Trophoblast cell (in vitro differentiated cells and primary cell): ENCODE measurements around the gene S100A7A.

Experiments
- DNase-seq, 2 donors: peaks; one replicate each; pipeline ENCODE4 v3.0.0-alpha.2; 2016
- H2AFZ ChIP-seq: 2 replicates; pipeline ENCODE4 v1.6.1; 2013; ENCODE audit warnings: low read length, moderate library complexity, mild to moderate bottlenecking; ENCODE audit not compliant: insufficient read depth, poor library complexity
- H2AK5ac ChIP-seq: 2 replicates; pipeline ENCODE4 v1.6.1; 2013; ENCODE audit warnings: mild to moderate bottlenecking, low read length
- H2BK120ac ChIP-seq: 2 replicates; pipeline ENCODE4 v1.6.1; 2013; ENCODE audit warnings: low read length, mild to moderate bottlenecking, moderate library complexity; ENCODE audit not compliant: insufficient read depth, poor library complexity
- H2BK12ac ChIP-seq: 2 replicates; pipeline ENCODE4 v1.6.1; 2013; ENCODE audit warnings: mild to moderate bottlenecking, low read length, moderate library complexity
- H2BK5ac ChIP-seq: 2 replicates; pipeline ENCODE4 v1.6.1; 2013; ENCODE audit warnings: low read length, low read depth, moderate library complexity, mild to moderate bottlenecking; ENCODE audit not compliant: poor library complexity
- H3K14ac ChIP-seq: 2 replicates; pipeline ENCODE4 v1.6.1; 2013; ENCODE audit warnings: mild to moderate bottlenecking, low read length
- H3K18ac ChIP-seq: 2 replicates; pipeline ENCODE4 v1.6.1; 2013; ENCODE audit warnings: mild to moderate bottlenecking, low read length
- H3K23ac ChIP-seq: 2 replicates; pipeline ENCODE4 v1.6.1; 2013; ENCODE audit warnings: low read length
- H3K27ac ChIP-seq: 2 replicates; pipeline ENCODE4 v1.5.1; 2013; ENCODE audit warnings: low read depth, mild to moderate bottlenecking, inconsistent platforms, low read length, moderate library complexity
- H3K27me3 ChIP-seq: 2 replicates; pipeline ENCODE4 v1.6.1; 2013; ENCODE audit warnings: inconsistent platforms, mild to moderate bottlenecking, low read length, moderate library complexity; ENCODE audit not compliant: insufficient read depth
- H3K36me3 ChIP-seq, 2 experiments: 1 replicate in 1 of 2; 2 replicates in 1 of 2; pipeline ENCODE4 v1.6.1; 2013; ENCODE audit warnings: low read length in 2 of 2, mild to moderate bottlenecking in 2 of 2, moderate library complexity in 1 of 2; ENCODE audit not compliant: insufficient read depth in 2 of 2, control insufficient read depth in 1 of 2
- H3K4ac ChIP-seq: 2 replicates; pipeline ENCODE4 v1.6.1; 2013; ENCODE audit warnings: low read depth, mild to moderate bottlenecking, low read length, moderate library complexity
- H3K4me1 ChIP-seq, 2 experiments: 1 replicate in 1 of 2; 2 replicates in 1 of 2; pipeline ENCODE4 v1.6.1; 2013; ENCODE audit warnings: low read length in 2 of 2, mild to moderate bottlenecking in 2 of 2, moderate library complexity in 1 of 2; ENCODE audit not compliant: insufficient read depth in 2 of 2, control insufficient read depth in 1 of 2
- H3K4me2 ChIP-seq: 2 replicates; pipeline ENCODE4 v1.6.1; 2013; ENCODE audit warnings: inconsistent platforms, mild to moderate bottlenecking, low read length, moderate library complexity
- H3K4me3 ChIP-seq: 2 replicates; pipeline ENCODE4 v1.5.1; 2013; ENCODE audit warnings: mild to moderate bottlenecking, low read depth, low read length, inconsistent platforms
- H3K79me1 ChIP-seq: one replicate; pipeline ENCODE4 v1.6.1; 2013; ENCODE audit warnings: low read length
- H3K79me2 ChIP-seq: 2 replicates; pipeline ENCODE4 v1.6.1; 2013; ENCODE audit warnings: low read length, mild to moderate bottlenecking; ENCODE audit not compliant: control insufficient read depth, insufficient read depth, poor library complexity
- H3K9ac ChIP-seq: 2 replicates; pipeline ENCODE4 v1.6.1; 2013; ENCODE audit warnings: mild to moderate bottlenecking, low read length
- H3K9me3 ChIP-seq: 2 replicates; pipeline ENCODE4 v1.6.1; 2013; ENCODE audit warnings: low read depth, mild to moderate bottlenecking, control low read depth, inconsistent platforms, low read length; ENCODE audit not compliant: insufficient read depth
- H4K12ac ChIP-seq: 2 replicates; pipeline ENCODE4 v1.6.1; 2013; ENCODE audit warnings: low read depth, mild to moderate bottlenecking, low read length, moderate library complexity
- H4K8ac ChIP-seq: 2 replicates; pipeline ENCODE4 v1.6.1; 2013; ENCODE audit warnings: low read depth, mild to moderate bottlenecking, low read length, moderate library complexity
- H4K91ac ChIP-seq: one replicate; pipeline ENCODE4 v1.6.1; 2013; ENCODE audit warnings: low read depth, mild to moderate bottlenecking, low read length, moderate library complexity
- WGBS: extraction: QIAGEN DNeasy Blood & Tissue Kit; methylation state at CpG from one replicate; pipeline ENCODE4 v1.1.7; 2013; ENCODE audit warnings: missing lambda C conversion rate; ENCODE audit not compliant: insufficient read length, insufficient coverage; ENCODE audit errors: extremely low coverage; 5-methylcytosine and 5-hydroxymethylcytosine counted together

The S100A7A gene

GRCh38 chr1:153401461-153401860 lies 14.9 kb upstream of the S100A7A start:
- H3K4ac ChIP-seq, result no peak overlapping the region
- no peaks in the 10 kb centered on the region for H3K79me1 ChIP-seq
- H3K9ac ChIP-seq, result no peak overlapping the region
- no peaks in the 10 kb centered on the region for H3K9me3 ChIP-seq
- WGBS, result no CpG with 5 or more reads among the region's 9 CpGs
- H3K27me3 ChIP-seq, result no peaks in the 10 kb centered on the region
- H2BK12ac ChIP-seq, result no peak overlapping the region
- DNase-seq, result no peak
- H3K18ac ChIP-seq, result no peak overlapping the region
- H3K14ac ChIP-seq, result no peak overlapping the region
- H4K8ac ChIP-seq, result no peak overlapping the region
- no peak overlapping the region for H2BK120ac ChIP-seq
- H2AK5ac ChIP-seq, result no peak overlapping the region
- H3K79me2 ChIP-seq, result no peaks in the 10 kb centered on the region
- H3K23ac ChIP-seq, result no peak overlapping the region
- no peak overlapping the region for H4K91ac ChIP-seq
- no peak overlapping the region for H3K4me2 ChIP-seq
- H3K4me3 ChIP-seq, result no peak overlapping the region
- H3K36me3 ChIP-seq, result no peaks in the 10 kb centered on the region
- H4K12ac ChIP-seq, result no peak overlapping the region
- H2AFZ ChIP-seq, result no peak overlapping the region
- H3K27ac ChIP-seq, result no peak overlapping the region
- no peaks in the 10 kb centered on the region for H3K4me1 ChIP-seq
- H2BK5ac ChIP-seq, result no peak overlapping the region

- WGBS, result no CpG with 5 or more reads among the region's 2 CpGs
Measured at GRCh38 chr1:153402226-153402625, 14.1 kb upstream of the S100A7A start.

GRCh38 chr1:153403421-153404085 lies 12.8 kb upstream of the S100A7A start:
- Histone ChIP-seq H3K79me1 (no peaks in the 10 kb centered on the region), H2AFZ (no peak overlapping the region), H3K4me2 (no peak overlapping the region)

More at GRCh38 chr1:153402226-153402625, 14.1 kb upstream of the S100A7A start:
- Histone ChIP-seq H3K27ac (no peak overlapping the region), H3K18ac (no peak overlapping the region), H2BK5ac (no peak overlapping the region), H2AK5ac (no peak overlapping the region), H3K14ac (no peak overlapping the region), H3K4me1 (no peaks in the 10 kb centered on the region), H3K4ac (no peak overlapping the region), H4K8ac (no peak overlapping the region), H3K4me2 (no peak overlapping the region), H3K79me1 (no peaks in the 10 kb centered on the region), H3K36me3 (no peaks in the 10 kb centered on the region), H3K23ac (no peak overlapping the region), H3K9me3 (no peaks in the 10 kb centered on the region), H2BK12ac (no peak overlapping the region), H3K27me3 (no peaks in the 10 kb centered on the region), H3K4me3 (no peak overlapping the region), H2AFZ (no peak overlapping the region), H3K9ac (no peak overlapping the region), H3K79me2 (no peaks in the 10 kb centered on the region), H2BK120ac (no peak overlapping the region), H4K12ac (no peak overlapping the region), H4K91ac (no peak overlapping the region)
- DNase-seq, result no peak

GRCh38 chr1:153404086-153404635 lies 12.2 kb upstream of the S100A7A start:
- no peak overlapping the region for H3K4ac ChIP-seq
- H3K14ac ChIP-seq, result no peak overlapping the region
- H3K36me3 ChIP-seq, result no peaks in the 10 kb centered on the region
- H2BK5ac ChIP-seq, result no peak overlapping the region
- H3K79me2 ChIP-seq, result no peaks in the 10 kb centered on the region
- H2AK5ac ChIP-seq, result no peak overlapping the region
- no peak overlapping the region for H2BK12ac ChIP-seq
- no CpG with 5 or more reads among the region's 7 CpGs for WGBS
- no peak overlapping the region for H3K9ac ChIP-seq
- H2BK120ac ChIP-seq, result no peak overlapping the region
- no peak overlapping the region for H4K91ac ChIP-seq
- no peak for DNase-seq
- H3K23ac ChIP-seq, result no peak overlapping the region
- H2AFZ ChIP-seq, result no peak overlapping the region
- H3K79me1 ChIP-seq, result no peaks in the 10 kb centered on the region
- H4K12ac ChIP-seq, result no peak overlapping the region
- H3K27me3 ChIP-seq, result no peaks in the 10 kb centered on the region
- no peak overlapping the region for H3K4me3 ChIP-seq
- H3K9me3 ChIP-seq, result no peaks in the 10 kb centered on the region
- no peak overlapping the region for H3K4me2 ChIP-seq
- H3K4me1 ChIP-seq, result no peaks in the 10 kb centered on the region
- H3K18ac ChIP-seq, result no peak overlapping the region
- no peak overlapping the region for H4K8ac ChIP-seq
- no peak overlapping the region for H3K27ac ChIP-seq

More at GRCh38 chr1:153403421-153404085, 12.8 kb upstream of the S100A7A start:
- no peak overlapping the region for H4K8ac ChIP-seq
- DNase-seq, result no peak
- H3K9me3 ChIP-seq, result no peaks in the 10 kb centered on the region
- no peak overlapping the region for H2BK12ac ChIP-seq
- no peak overlapping the region for H3K4ac ChIP-seq
- H3K9ac ChIP-seq, result no peak overlapping the region
- H3K4me3 ChIP-seq, result no peak overlapping the region
- no peaks in the 10 kb centered on the region for H3K27me3 ChIP-seq
- no peaks in the 10 kb centered on the region for H3K4me1 ChIP-seq
- H3K27ac ChIP-seq, result no peak overlapping the region
- H2AK5ac ChIP-seq, result no peak overlapping the region
- H4K12ac ChIP-seq, result no peak overlapping the region
- H2BK120ac ChIP-seq, result no peak overlapping the region
- no peak overlapping the region for H3K23ac ChIP-seq
- no peak overlapping the region for H3K18ac ChIP-seq
- no peaks in the 10 kb centered on the region for H3K79me2 ChIP-seq
- no peaks in the 10 kb centered on the region for H3K36me3 ChIP-seq
- no peak overlapping the region for H2BK5ac ChIP-seq
- no peak overlapping the region for H4K91ac ChIP-seq
- H3K14ac ChIP-seq, result no peak overlapping the region
- WGBS, result no CpG with 5 or more reads among the region's 11 CpGs
